HG03060 (cell line): Measurements from ENCODE around the gene HAGH.
"Not testable (repeated sequence)": the region's sequence is repeated elsewhere in the genome, so short reads cannot be mapped to it uniquely, and the experiment has no call there.

Experiments used
- ATAC-seq: cut with Tn5 transposase; IDR thresholded peaks from one replicate; pipeline ENCODE4 v1.9.1; 2021; ENCODE audit warnings: low read depth, moderate number of reproducible peaks; ENCODE audit not compliant: unreplicated experiment

HAGH gene

GRCh38 chr16:1815461-1815860, 11.2 kb downstream of the HAGH start:
- no peak for ATAC-seq

GRCh38 chr16:1812732-1813163, 13.9 kb downstream of the HAGH start:
- ATAC-seq: no peak

- ATAC-seq: no peak
These were observed 16.1 kb downstream of the HAGH start for GRCh38 chr16:1810536-1810935.

- no peak for ATAC-seq
These were observed 16.5 kb downstream of the HAGH start for GRCh38 chr16:1810106-1810505.

GRCh38 chr16:1809281-1809801, 17.3 kb downstream of the HAGH start:
- no peak for ATAC-seq

DNA sequence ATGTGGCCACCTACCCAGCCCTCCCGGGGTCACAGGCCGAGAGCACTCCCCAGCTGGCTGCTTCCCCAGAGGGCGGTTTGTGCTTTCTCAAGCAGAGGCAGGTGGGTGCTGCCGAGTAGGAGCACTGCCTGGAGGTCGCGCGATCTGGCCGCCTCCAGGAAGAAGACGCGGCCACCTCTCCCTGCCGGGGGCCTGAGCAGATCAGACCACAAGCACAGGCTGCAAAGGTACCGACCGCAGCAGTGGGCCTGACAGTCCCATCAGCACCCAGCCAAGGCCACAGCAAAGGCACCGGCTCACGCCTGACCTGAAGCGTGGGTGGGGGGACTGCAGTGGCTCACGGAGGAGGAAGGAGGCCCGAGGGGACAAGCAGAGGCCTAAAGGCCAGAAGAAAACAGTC, 17.9 kb downstream of the HAGH start:
- ATAC-seq: no peak

DNA sequence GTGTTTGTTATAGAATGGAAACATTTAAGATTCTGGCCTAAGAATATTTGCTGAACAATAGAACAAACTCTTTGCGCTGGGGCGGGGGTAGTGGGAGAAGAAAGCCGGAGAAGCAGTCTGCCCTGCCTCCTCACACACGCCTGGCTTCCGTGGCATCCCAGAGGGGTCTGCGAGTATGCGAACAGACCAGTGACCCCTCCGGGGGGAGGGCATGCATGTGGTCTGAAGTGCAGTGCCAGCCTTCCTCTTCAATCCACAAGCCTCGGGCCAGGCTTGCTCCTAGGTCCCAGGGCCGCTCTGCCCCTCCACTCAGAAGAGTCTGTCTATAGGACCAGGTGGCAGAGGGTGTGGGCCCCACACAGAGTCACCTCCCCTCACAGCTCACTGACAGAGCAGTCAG, 19.0 kb downstream of the HAGH start:
- ATAC-seq: no peak

DNA sequence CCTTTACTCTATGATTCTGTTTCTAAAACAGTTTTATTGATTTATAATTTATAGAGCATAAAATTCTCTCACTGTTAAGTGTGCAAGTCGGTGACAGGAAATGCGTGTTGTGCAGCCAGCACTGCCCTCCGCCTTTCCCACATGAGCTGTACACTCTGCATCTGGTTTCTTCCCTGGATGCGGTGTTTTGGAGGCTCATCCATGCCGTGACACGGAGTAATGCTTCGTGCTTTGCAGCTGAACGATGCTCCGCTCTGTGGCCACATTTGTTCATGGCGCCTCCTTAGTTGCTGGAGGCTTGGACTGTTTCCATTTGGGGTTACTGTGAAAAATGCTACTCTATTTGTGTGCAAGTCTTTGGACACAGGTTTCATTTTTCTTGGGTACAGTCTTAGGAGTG, 25.9 kb downstream of the HAGH start:
- ATAC-seq: no peak

DNA sequence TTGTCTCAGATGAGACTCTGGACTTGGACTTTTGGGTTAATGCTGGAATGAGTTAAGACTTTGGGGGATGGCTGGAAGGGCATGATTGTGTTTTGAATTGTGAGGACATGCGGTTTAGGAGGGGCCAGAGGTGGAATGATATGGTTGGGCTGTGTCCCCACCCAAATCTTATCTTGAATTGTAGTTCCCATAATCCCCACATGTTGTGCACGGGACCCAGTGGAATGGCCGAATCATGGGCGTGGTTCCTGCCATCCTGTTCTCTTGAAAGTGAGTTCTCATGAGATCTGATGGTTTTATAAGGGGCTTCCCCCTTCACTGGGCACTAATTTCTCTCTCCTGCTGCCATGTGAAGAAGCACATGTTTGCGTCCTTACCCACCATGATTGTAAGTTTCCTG, 27.4 kb downstream of the HAGH start:
- not testable (repeated sequence) for ATAC-seq

- ATAC-seq: no peak
These were observed 31.5 kb downstream of the HAGH start for GRCh38 chr16:1794908-1795666.

- no peak for ATAC-seq
These were observed 32.3 kb downstream of the HAGH start for GRCh38 chr16:1794221-1794871.

DNA sequence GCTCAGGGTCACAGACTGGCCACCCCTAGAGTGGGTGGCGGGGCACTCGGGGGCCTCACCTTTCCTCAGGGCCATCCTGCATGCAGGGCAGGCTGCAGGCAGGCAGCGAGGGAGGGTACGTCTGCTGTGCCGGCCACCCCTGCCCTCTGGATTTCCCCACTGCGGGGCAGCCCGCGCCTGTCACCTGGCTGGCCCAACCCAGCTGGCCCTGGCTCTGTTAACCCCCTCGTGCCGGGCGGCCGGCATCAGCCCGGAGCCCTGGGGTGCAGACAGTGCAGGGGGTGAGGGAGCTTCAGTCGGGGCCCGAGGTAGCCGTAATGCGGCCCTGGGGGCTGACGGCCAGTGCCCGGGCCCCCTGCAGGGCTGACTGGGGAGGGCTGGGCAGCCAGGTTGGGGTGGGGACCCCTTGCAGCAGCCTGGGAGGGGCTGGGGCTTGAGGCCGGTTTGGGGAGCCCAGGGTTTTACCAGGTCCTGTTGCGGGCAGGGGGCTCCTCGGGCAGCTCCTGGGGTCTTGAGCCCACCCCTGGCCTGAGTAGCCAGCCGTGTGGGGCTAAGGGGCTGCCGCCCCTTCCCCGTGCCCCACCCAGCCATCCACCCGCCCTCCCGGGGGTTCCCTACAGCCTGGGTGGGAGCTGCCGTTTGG, 32.9 kb downstream of the HAGH start, which contains the start of gene IGFALS:
Gene IGFALS (minus strand): TSS at position 128 of the 643 bp plus-strand sequence. CDS start 53 bp downstream, at position 75.
- ATAC-seq: no peak

- no peak for ATAC-seq
These were observed 33.6 kb downstream of the HAGH start for GRCh38 chr16:1792836-1793577.

GRCh38 chr16:1791943-1792812, 34.4 kb downstream of the HAGH start:
- ATAC-seq: no peak

DNA sequence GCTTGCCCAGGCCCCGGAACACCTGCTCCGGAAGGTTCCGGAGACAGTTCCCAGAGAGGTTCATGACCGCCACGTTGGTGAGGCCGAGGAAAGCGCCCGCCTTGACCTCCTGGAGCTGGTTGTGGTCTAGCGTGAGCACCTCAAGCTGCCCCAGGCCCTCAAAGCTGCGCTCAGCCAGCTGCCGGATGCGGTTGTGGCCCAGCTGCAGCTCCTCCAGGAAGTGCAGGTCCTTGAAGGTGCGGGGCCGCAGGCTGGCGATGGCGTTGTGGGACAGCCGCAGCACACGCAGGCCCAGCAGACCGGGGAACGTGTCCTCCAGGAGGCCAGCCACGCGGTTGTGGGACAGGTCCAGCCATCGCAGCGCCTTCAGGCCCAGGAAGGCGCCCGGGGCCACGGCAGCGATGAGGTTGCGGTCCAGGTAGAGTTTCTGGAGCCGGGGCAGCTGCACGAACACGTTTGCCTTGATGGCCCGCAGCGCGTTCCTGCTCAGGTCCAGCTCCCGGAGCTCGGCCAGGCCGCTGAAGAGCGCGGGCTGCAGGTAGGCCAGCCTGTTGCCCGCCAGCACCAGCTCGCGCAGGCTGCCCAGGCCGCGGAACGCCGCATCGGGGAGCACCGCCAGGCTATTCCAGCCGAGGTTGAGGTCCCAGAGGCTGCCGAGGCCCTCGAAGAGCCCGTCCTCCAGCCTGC, 35.2 kb downstream of the HAGH start:
- ATAC-seq: no peak

GRCh38 chr16:1790611-1791255, 35.9 kb downstream of the HAGH start:
- no peak for ATAC-seq

- ATAC-seq: no peak
These were observed 36.4 kb downstream of the HAGH start for GRCh38 chr16:1790261-1790610.

DNA sequence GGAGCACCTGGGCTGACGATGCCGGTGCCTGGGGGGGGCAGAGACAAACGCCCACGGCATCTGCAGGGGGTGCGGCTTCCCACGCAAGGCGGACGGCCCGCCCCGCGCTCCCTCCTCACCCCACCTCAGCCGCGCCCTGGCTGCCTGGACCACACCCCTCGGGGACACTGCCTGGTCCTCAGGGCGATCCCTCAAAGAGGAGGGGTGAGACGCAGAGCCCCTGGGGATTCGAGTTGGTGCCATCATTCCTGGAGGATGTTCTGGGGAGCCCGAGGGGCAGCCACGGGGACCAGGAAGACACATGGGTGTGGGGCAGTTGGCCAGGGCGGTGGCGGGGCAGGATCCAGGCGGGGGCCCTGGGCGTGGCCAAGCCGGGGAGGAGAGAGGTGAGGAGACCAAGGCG, 37.0 kb downstream of the HAGH start:
- ATAC-seq: no peak

DNA sequence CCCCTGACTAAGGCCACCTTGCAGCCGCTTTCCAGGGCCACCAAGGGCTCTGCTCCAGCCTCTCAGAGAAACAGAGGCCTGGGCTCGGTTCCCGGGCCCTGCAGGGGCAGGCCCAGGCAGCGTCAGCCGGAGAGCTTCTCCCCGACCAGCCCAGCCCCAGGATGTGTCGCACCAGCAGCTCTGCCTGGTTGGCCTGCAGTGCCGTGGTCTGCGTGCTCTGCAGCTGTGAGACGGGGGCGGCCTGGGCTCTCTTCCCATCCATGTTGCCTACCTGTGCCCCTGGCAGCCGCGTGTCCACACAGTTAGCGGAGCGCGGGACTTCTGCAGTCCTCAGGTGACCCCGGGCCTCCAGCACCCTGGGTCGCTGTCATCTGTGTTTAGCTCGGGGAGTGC, 37.9 kb downstream of the HAGH start:
- ATAC-seq: no peak
